NCI-H2196 treated with DMSO at 0.1 percent for 48 hours (cell line): ENCODE measurements around the gene DUSP9.
"Not testable (repeated sequence)": the region's sequence is repeated elsewhere in the genome, so short reads cannot be mapped to it uniquely, and the experiment has no call there.

Experiments used
- DNase-seq: peaks from one replicate; lab custom pipeline; 2025; ENCODE audit not compliant: unreplicated experiment; lab: John Stamatoyannopoulos, UW

Gene DUSP9

DNA sequence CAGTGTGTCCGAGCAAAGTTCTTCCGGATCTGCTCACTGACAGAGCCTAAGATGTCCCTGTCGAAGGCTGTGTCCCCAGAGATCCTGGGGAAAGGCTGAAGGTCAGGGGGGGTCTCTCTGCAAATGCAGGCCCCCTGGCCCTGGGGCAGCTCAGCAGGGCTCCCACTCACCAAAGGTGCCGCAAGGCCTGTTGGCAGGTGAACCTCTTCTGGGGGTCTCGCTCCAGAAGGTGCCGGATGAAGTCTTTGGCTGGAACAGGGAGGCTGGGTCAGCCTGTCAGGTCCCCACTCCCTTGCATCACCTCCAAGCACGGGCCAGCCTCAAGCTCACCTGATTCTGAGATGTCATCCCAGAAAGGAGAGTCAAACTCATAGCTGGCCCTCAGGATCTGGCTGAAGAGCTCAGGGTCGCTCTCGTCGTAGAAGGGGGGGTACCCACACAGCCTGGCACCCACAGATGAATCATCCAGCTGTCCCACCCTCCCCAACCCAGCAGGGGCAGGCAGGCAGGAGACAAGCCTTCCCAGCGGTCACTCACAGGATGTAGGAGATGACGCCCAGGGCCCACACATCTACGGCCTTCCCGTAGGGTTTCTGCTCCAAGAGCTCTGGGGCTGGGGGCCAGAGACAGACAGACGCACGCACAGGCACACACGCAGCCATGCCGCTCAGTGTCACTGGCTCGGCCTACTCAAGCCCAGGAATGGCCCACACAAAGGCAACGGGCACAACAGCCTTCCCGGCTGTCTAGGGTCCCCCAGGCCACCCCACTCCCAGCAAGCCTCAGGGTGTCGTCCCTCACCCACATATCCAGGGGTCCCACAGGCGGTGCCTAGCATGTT, 24.0 kb downstream of the DUSP9 start:
- no peak for DNase-seq

DNA sequence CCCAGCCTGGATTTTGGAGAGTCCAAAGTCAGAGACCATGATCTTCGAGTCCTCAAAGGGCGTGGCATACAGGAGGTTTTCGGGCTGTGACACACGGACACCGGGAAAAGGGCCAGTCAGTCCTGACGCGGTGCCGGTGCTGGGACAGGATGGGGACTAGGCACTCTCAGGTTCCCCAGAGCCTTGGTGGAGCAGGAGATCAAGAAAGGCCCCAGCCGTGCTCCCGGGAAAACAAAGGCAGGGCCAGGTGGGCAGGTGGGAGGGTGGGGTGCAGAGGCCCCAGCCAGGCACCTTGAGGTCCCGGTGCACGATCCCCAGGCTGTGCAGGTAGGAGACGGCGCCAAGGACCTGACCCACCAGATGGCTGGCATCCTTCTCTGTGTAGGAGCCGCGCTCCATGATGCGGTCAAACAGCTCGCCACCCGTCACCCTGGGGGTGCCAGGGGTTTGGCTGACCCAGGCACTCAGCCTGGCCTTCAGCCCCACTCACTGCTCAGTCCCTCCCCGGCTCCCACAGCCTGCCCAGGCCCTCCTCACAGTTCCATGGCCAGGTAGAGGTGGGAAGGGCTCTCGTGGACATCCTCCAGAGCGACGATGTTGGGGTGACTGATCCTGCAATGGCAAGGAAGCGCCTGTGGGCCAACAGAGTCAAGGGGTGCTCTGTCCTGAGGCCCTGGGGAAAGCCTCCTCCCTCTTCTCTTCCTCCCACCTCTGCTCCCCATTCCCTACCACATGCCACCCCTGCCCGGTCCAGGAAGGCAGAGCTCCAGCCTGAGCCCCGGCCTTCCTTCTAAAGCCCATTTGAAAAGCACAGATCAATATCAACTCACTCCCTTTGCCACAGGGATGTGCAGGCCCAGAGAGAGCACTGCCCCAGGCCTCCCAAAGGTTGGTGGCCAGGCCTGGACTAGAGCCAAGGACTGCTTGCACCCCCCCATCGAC, 24.9 kb downstream of the DUSP9 start:
- no peak for DNase-seq

DNA sequence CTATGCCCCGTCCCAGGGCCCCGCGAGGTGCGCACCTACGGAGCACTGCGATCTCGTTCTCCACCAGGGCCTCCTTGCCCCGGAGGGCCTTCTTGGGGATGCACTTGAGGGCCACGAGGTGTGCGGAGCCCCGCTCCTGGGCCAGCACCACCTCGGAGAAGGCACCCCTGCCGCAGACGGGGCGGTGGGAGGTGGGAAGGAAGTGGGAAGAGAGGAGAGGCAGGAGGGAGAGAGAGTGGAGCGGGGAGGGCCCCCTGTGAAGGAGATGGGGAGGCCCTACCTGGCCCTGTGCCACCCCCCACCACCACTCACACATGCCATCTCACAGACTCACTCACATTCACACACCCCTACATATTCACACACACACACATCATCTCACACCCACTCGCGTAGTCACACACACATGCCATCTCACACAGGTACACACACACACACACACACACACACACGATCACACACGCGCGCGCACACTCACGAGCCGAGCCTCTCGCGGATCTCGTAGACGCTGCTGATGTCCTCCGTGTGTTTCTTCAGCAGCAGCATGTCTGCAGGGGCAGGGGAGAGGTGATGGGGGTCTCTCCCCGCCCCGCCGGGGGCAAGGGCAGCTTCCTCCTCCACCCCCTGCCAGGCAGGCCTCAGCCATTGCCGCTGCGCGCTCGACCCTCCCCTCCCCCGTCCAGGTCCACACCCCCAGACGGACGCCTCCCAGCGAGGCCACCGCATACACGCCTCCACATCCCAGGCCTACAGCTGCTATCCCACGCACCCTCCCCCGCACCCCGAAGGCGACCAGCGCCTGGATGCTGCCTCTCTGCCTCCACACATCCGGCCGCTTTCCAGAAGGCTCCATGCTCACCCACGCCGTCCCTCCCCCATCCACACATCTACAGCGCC, 25.8 kb downstream of the DUSP9 start:
- DNase-seq, result no peak

DNA sequence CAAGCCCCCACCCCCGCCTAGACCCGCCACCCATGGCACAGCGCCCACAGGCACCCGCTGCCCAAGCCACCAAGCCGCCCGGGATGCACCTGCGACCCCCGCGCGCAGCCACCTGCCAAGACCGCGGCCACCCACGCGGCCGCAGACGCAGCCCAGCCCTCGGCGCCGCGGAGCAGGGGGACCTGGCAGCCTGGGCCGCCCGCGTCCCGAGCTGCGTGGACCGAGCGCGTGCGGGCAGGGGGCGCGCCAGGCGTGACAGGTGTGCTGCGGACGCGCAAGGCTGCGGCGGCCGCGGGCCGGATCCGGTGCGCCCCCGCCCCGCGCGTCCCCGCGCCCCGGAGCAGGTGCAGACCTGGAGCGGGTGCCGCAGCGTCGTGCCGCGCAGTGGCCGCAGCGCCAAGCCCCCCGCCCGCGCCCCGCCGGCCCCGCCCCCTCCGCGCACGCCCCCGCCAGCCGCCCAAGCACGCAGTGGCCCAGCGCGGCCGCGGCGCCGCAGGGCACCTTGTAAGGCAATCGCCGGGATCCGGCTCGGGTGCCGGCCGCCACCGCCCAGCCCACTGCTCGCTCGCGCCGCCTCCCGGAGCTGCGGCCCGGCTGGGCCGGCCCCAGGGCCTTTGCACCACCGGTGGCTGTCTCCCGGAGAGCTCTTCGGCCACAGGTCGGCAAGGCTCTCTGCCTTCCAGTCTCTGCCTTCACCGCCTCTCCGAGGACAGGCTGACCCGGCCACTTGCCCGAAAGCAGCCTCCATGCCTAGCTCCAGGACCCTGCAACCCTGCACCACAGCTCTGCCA, 26.6 kb downstream of the DUSP9 start, which contains the start of gene PNCK:
PNCK (minus strand) TSS at position 386 of the 791 bp plus-strand sequence. CDS start 737 bp downstream, outside the sequence.
- no peak for DNase-seq

DNA sequence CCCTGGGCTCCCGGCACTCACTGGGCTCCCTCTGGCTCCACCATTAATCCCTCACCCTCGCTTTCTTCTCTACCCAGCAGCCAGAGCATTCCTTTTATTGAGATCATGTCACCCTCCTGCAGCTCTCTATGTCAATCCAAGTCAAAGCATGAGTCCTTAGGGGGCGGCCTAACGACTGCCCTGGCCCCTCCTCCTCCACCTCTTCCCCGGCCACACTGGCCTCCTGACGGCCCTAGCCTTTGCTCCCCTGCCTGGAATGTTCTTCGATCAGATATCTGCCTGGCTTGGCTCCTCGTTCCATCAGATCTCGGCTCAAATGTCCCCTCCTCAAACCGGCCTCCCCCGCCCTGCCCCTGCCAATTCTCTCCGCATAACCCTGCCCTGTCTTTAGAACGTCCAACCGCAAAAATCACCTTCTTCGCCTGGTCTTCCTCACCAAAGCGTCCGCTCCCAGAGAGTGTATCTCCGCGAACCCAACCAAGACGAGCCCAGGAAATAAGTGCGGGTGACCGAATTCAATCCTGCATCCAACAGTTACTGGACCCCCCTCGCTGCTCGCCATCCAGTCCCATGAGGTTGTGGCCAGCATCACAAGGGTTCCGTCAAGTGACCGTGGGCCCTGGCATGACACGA, 27.3 kb downstream of the DUSP9 start:
- DNase-seq, result no peak

DNA sequence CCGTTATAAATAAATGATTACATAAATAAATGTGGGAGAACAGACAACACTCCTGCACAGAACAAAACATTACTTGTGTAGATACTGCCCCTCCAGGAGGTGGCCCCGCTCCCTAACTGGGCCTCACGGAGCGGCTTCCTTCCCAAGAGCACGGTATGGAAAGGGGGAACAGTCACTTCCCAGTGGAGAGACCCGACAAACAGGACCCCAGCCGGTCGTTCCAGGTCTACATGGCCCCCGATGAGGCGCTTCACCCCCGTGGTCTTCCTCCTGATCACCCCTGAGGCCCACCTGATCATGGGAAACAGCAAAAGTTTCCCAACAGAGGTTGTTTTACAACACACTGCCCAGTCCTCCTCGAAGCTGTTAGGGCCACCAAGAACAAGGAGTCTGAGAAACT, 34.2 kb downstream of the DUSP9 start:
- DNase-seq, result no peak

DNA sequence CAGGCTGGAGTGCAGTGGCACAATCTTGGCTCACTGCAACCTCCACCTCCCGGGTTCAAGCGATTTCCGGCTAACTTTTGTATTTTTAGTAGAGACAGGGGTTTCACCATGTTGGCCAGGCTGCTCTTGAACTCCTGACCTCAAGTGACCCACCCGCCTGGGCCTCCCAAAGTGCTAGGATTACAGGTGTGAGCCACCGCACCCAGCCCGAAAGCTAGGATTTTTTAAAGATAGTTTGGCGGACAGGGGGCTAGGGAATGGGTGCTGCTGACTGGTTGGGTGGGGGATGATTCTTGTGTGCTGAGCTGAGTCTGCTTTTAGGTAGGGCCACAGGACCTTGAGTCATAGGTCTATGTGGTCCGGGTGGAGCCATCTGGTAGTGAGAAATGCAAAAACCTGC, 36.5 kb downstream of the DUSP9 start:
- DNase-seq, result not testable (repeated sequence)

DNA sequence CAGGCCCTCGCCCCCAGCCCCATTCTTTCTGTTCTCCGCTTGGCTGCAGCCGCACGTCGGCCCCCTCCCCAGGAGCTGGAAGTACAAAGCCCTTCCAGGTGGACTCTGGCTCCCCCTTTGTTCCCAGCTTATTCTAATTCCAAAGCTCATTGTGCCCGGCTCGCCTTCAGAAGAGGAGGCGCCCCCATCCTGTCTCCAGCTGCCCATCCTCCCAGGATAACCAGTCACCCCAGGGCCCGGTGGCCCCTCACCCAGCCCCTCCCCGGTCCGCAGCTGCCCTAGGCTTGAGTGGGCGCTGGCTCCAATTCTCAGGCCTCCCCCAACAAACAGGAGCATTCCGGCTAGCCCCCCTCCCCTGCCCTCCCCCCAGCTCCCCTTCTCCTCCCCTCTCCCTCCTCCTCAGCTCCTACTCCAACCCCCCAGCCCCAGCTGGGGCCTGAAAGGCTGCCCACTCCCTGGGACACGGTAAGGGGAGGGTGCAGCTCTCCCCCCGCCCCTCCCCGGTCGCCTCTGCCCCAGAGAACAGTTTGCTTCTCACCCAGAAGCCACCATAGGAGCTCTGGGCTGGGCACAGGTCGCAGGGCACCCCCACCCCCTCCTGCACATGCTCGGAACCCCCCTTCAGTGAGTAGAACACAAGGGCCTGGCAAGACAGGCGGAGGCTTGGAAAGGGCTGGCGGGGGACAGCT, 37.6 kb downstream of the DUSP9 start:
- no peak for DNase-seq

DNA sequence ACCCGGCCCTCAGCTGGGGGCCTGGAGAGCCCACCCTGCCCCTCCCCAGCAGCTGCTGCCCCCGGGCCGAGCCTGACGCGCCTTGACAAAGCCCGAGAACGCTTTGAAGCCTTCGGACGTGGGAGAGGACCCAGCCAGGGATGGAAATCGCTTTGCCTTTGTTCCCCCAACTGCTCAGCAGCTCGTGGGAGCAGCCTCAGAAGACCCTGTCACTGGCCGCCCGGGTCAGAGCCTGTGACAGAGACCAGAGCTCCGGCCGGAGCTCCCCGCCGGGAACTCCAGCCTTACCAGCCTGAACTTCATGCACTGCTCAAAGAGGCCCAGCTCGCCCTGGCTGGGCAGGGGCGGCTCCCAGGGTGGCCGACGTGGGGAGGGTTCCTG, 38.1 kb downstream of the DUSP9 start:
- no peak for DNase-seq

DNA sequence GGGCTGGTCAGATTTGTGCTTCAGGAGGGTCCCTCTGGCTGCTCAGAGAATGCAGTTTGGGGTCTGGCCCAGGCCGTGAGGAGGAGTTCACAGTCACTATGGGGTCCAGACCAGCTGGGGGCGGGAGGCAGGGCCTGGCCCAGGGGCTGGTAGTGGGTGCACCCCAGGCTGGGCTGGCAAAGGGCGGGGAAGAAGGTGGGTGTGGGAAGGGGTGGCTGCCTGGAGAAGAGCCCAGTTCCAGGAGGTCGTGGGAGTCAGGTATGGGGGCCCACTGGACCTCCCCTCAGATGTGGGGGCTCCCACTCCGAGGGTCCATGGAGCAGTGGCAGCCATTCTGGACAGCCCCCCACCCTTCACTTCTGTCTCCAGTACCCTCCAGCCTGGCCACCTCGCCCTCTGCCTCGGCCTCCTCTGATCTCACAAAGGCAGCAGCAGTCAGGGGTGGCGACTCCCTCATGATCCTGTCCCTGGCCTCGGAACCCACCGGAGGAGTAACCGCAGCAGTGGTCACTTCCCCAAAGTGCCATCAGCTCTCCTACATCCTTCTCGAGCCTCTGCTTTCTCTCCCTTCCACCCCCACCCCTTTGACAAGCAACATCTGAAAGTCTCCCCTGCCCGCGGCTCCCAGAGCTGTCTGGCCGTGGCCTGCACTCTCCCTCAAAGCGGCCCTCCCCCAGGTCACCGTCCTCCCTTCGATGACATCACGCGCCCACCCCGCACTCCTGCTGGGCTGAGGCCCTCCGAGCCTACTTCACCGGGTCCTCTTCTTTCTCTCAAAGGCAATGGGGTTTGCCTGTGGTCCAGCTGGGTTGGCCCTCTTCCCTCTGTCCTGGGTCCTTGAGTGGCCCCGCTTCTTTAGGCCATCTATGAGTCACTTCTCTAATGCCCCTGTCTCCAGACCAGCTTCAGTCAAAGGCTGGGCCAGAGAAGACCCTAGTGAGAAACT, 39.0 kb downstream of the DUSP9 start:
- no peak for DNase-seq

DNA sequence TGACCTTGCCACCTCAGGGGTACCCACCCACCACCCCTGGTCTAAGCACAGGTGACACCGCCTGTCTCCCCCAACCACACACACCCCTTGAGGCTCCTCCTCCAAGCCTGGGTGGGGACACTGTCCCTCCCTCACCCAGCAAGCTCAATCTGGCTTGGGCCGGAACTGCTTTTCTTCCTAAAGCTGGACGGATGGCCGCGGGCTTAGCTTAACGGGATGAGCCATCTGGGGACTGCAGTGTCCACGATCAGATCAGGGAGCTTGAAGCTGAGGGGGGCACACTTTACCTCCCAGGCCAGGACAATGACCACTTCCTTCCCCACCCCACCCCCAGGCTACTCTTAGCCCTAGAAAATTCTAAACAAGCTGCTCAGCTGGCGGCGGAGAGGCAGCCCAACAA, 39.7 kb downstream of the DUSP9 start:
- no peak for DNase-seq

DNA sequence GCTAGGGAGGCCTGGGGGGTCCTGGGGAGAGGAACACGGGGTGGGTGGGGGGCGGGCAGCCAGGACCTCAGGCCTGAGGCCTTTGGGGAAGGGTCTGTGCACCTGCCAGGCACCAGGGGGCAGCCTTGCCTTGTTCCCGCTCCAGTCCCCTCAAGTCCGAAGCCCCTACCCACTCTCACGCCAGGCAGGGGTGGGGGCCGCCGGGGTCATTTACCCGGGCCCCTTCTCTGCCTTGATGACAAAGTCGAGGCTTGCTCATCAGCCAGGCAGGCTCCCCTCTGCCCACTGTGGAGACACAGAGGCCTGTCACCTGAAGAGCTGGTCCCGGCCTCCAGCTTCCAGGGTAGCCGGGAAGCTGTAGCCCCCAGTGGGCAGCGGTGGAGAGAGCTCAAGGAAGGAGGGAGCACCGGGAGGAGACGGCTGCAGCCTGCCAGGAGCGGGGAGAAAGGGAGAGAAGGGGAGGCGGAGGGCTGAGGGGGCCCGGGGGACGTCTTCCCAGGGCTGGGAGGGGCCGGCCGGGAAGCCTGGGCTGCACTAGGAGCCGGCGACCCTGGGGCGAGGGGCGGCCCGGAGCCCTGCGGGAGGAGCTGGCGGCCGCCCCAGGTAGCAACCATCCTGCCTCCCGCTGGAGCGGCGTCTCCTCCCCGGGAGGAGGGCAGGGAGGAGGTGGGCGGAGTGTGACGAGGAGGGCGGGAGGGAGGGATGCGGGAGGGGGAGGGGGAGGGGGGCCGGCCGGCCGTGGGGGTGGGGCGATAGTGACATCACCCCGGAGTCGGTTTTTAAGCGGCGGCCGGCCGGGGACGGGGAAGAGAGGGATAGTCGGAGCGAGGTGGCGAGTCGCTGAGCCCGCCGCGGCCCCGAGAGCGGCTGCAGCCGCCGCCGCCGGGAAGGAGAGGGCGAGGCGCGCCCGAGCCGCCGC, 40.4 kb downstream of the DUSP9 start, which contains the start of gene SLC6A8:
SLC6A8 (plus strand) TSS at position 806 of the 919 bp plus-strand sequence. CDS start 649 bp downstream, outside the sequence.
- peak; percentile 14 for DNase-seq

DNA sequence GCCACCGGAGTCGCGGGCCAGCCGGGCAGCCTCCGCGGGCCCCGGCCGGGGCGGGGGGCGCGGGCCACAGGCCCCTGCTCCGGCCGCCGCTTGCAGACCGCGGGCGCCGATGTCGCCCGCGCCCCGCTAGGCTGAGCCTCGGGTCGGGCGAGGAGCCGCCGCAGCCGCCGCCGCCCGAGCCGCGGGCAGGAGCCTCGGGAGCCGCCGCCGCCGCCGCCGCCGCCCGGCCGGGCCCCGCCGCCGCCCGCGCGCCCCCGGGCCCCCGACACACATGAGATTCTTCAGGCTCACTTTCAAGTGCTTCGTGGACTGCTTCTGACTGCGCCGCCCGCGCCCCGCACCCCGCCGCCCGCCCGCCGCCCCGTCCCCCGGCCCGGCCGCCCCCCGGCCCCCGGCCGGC, 41.1 kb downstream of the DUSP9 start:
- no peak for DNase-seq

DNA sequence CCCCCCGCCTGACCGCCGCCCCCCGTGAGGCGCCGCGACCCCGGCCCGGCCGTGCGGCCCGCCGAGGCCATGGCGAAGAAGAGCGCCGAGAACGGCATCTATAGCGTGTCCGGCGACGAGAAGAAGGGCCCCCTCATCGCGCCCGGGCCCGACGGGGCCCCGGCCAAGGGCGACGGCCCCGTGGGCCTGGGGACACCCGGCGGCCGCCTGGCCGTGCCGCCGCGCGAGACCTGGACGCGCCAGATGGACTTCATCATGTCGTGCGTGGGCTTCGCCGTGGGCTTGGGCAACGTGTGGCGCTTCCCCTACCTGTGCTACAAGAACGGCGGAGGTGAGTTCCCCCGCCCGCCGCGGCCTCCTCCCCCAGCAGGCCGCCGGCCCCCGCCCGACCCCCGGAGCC, 41.5 kb downstream of the DUSP9 start:
- no peak for DNase-seq

DNA sequence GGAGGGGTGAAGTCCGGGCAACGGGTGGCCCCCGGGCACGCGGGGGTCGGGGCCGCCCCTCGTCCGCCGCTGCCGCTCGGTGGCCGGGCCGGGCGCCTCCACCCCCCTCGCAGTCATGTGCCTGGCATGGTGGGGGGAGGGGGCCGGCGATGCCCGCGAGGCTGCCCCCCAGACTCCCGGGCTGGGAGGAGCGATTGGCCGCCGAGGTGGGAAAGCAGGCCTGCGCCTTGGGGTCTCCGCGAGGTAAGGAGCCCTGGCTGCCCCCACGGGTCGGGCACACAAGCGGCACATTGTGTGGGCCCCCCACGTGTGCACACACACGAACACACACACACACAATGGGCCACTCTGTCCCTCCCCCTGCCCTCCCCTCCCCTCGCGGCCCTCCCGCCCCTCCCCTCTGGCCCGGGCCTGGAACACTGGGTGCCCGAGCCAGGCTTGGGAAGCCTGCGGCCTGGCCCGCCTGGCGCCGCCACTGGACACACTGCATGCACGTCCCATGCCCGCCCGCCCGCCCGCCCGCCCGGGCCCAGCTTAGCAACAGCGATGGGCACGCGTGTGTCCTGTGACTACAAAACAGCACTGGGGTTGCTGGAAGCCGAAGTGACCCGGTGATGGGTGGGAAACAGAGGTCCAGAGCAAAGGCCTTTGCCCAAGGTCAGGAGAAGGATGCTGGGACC, 42.0 kb downstream of the DUSP9 start:
- DNase-seq, result no peak
